Activated CD8-positive, alpha-beta memory T cell treated with anti-CD3 and anti-CD28 coated beads for 4 hours (primary cell): ENCODE results near the gene CYP2A6.
A peak's percentile ranks its signal among the peaks of the same experiment; 100 is the strongest.
"Not testable (repeated sequence)": the region's sequence is repeated elsewhere in the genome, so short reads cannot be mapped to it uniquely, and the experiment has no call there.

Experiments
- DNase-seq, 2 donors: peaks; one replicate each; pipeline ENCODE4 v3.0.0-alpha.2; 2020; ENCODE audit warnings: low read depth in 2 of 2

Gene CYP2A6

GRCh38 chr19:40846722-40847121, 3.5 kb downstream of the CYP2A6 start:
- DNase-seq, result not testable (repeated sequence)

- DNase-seq, result peak; percentile 48 to 61
Observed at GRCh38 chr19:40843653-40844052, 6.6 kb downstream of the CYP2A6 start.

- DNase-seq, result not testable (repeated sequence)
Observed at GRCh38 chr19:40842997-40843652, 7.1 kb downstream of the CYP2A6 start.

GRCh38 chr19:40842012-40842411, 8.2 kb downstream of the CYP2A6 start:
- not testable (repeated sequence) for DNase-seq

GRCh38 chr19:40838477-40838876, 11.8 kb downstream of the CYP2A6 start:
- not testable (repeated sequence) for DNase-seq

- DNase-seq, result no peak
Observed at GRCh38 chr19:40836754-40837429, 13.4 kb downstream of the CYP2A6 start.

GRCh38 chr19:40833728-40834533, 16.3 kb downstream of the CYP2A6 start:
- DNase-seq, result not testable (repeated sequence)

GRCh38 chr19:40832431-40832790, 17.8 kb downstream of the CYP2A6 start:
- DNase-seq, result not testable (repeated sequence)

GRCh38 chr19:40831502-40832430, 18.5 kb downstream of the CYP2A6 start:
- DNase-seq, result no peak

- not testable (repeated sequence) for DNase-seq
Observed at GRCh38 chr19:40830741-40831140, 19.5 kb downstream of the CYP2A6 start.

- no peak for DNase-seq
Observed at GRCh38 chr19:40829205-40829604, 21.0 kb downstream of the CYP2A6 start.

- DNase-seq, result no peak
Observed at GRCh38 chr19:40827386-40828247, 22.6 kb downstream of the CYP2A6 start.

- peak in 1 of 2 donors; percentile 44 for DNase-seq
Observed at GRCh38 chr19:40826699-40827385, 23.4 kb downstream of the CYP2A6 start.

GRCh38 chr19:40826312-40826698, 23.9 kb downstream of the CYP2A6 start:
- not testable (repeated sequence) for DNase-seq

GRCh38 chr19:40825460-40826095, 24.7 kb downstream of the CYP2A6 start:
- DNase-seq, result not testable (repeated sequence)

- DNase-seq, result not testable (repeated sequence)
Observed at GRCh38 chr19:40824916-40825315, 25.3 kb downstream of the CYP2A6 start.

- DNase-seq, result not testable (repeated sequence)
Observed at GRCh38 chr19:40822704-40823553, 27.3 kb downstream of the CYP2A6 start.

- no peak for DNase-seq
Observed at GRCh38 chr19:40822161-40822560, 28.1 kb downstream of the CYP2A6 start.
